Fibroblast of mammary gland (primary cell): ENCODE measurements around the gene ARHGEF6.
"Not testable (repeated sequence)": the region's sequence is repeated elsewhere in the genome, so short reads cannot be mapped to it uniquely, and the experiment has no call there.

Experiments used
- DNase-seq: peaks from one replicate; pipeline ENCODE4 v3.0.0-alpha.2; 2010; ENCODE audit warnings: low read depth
- H3K4me3 ChIP-seq: 2 replicates; pipeline ENCODE4 v1.5.1; 2011; ENCODE audit warnings: low read depth, mild to moderate bottlenecking, low read length, moderate library complexity; ENCODE audit not compliant: control insufficient read depth
- TF ChIP-seq, protein P1 (sequence below): conservative IDR thresholded peaks from 2 replicates; pipeline ENCODE4 v1.5.1; 2011; ENCODE audit warnings: low read depth, low read length, inconsistent platforms; ENCODE audit not compliant: control insufficient read depth, insufficient read depth

ARHGEF6 gene

DNA sequence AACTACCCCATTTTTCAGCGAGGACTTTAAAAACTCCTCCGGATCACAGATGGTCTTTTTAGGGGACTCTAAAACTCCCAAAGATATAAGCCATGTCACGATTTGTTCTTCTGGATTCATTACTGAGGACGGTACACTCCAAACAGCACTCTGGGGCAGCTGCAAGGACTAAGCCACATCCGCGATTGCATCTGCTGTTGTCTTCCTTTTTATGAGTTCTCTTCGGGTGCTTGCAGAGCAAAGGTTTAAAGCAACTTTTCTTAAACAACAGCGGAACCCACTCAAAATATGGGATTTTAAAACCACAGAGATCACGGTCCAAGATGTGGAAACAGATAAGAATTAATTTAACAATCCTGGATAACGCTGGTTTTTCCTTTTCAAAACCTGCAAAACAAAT, at the start of gene ARHGEF6:
TSS of gene ARHGEF6 (minus strand) at position 170 of the 400 bp plus-strand sequence. CDS start at position 120, 50 bp downstream.
- H3K4me3 ChIP-seq, result no peak within 1 kb of the TSS
- TF ChIP-seq, protein P1, sequence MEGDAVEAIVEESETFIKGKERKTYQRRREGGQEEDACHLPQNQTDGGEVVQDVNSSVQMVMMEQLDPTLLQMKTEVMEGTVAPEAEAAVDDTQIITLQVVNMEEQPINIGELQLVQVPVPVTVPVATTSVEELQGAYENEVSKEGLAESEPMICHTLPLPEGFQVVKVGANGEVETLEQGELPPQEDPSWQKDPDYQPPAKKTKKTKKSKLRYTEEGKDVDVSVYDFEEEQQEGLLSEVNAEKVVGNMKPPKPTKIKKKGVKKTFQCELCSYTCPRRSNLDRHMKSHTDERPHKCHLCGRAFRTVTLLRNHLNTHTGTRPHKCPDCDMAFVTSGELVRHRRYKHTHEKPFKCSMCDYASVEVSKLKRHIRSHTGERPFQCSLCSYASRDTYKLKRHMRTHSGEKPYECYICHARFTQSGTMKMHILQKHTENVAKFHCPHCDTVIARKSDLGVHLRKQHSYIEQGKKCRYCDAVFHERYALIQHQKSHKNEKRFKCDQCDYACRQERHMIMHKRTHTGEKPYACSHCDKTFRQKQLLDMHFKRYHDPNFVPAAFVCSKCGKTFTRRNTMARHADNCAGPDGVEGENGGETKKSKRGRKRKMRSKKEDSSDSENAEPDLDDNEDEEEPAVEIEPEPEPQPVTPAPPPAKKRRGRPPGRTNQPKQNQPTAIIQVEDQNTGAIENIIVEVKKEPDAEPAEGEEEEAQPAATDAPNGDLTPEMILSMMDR, result no peak
- no peak for DNase-seq

- H3K4me3 ChIP-seq, result no peak overlapping the region
- DNase-seq, result no peak
- TF ChIP-seq, protein P1, result no peak
These were observed 48.7 kb upstream of the ARHGEF6 start for GRCh38 chrX:136829413-136829812.

DNA sequence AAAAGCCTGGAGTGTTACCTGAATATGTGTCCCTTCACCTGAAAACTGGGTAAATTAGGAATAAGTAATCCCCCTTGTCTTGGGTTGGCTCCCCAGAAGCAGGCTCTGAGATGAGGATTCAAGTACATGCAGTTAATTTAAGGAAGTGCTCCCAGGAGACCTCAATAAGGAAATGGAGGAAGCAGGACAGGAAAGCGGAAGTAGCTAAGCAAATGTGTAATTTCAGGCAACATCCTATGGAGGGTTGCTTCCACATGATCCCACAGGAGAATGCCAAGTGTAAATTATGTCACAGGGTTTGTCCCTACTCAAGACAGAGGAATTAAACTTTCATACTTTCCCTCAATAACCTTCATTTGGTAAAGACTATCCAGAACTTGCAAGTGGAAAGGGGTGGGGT, 48.1 kb upstream of the ARHGEF6 start:
- TF ChIP-seq, protein P1, result no peak
- DNase-seq, result no peak
- no peak overlapping the region for H3K4me3 ChIP-seq

DNA sequence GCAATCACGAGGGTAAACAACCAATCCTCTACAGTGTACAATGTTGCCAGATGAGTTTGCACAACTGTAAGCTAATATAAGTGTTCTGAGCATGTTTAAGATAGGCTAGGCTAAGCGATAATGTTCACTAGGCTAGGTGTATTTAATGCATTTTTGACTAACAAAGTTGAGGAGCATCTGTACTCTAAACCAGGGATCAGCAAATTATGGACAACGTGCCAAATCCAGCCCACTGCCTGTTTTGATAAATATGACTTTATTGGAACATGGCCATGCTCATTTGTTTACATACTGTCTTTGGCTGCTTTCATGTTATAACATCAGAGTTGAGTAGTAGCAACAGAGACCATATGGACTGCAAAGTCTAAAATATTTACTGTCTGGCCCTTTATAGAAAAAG, 46.3 kb upstream of the ARHGEF6 start:
- H3K4me3 ChIP-seq, result no peak overlapping the region
- peak; percentile 14 for DNase-seq
- TF ChIP-seq, protein P1, result no peak

DNA sequence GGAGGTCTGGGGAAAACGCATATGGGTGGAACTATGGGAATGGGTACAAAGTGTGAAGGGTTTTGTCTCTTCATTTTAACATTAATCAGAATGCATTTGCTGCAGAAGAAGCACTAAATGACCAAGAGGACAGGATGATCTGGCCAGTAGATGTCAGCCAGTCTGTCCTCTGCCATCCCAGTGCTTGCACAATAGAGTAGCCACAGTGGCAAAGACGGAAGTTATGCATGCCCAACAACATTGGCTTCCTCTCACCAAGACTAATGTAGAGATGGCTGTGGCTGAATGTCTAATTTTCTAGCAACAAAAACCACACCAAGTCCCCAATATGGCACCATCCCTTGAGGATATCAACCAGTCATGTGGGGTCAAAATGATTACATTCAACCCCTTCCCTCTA, 45.0 kb upstream of the ARHGEF6 start:
- TF ChIP-seq, protein P1, result no peak
- no peak overlapping the region for H3K4me3 ChIP-seq
- DNase-seq, result no peak

DNA sequence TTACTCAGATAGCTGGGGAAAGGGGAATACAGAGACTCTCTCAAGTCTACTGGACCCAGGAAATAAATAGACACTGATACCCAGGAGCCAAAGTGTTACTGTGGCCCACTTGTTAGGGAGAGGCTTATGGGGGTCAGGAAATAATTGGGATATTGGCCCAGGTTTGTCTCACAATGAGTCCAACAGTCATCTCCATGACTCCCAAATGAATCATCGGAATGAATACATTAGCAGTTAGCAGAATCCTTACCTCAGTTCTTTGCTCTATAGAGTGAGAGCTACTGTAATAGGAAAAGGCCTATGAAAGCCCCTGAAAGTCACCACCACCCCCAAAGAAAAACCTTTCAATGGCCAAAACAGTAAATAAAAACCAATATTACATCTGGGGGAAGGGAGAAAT, 42.4 kb upstream of the ARHGEF6 start:
- peak; percentile 77 for DNase-seq
- TF ChIP-seq, protein P1, result no peak

DNA sequence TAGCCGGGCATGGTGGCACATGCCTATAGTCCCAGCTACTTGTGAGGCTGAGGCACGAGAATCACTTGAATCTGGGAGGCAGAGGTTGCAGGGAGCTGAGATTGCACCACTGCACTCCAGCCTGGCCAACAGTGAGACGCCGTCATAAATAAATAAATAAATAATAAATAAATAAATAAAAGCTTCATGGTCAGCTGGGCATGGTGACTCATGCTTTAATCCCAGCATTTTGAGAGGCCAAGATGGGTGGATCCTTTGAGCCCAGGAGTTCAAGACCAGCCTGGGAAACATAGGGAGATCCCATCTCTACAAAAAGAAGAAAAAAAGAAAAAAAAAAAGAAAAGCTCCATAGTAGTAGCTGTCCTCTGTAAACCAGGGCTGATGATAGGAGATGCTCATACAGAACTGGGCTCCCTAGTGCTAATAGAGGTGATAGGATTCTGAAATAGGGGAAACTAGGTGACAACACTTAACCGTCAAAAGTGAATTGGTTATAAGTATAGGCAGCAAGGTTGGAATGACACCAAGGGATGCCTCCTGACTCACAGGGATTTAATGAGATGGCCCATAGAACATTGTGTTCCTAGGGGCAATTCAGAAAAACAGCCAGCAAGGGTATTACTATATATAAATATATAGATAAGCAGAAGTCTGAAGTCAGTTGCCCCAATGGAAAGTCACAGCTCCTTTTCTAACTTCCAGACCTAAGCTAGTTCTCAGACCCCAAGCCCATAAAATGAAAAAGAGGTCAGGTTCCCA, 41.8 kb upstream of the ARHGEF6 start:
- DNase-seq, result peak; percentile 69
- H3K4me3 ChIP-seq, result no peak overlapping the region
- TF ChIP-seq, protein P1, result no peak

More for the DNA sequence above, 42.4 kb upstream of the ARHGEF6 start:
- H3K4me3 ChIP-seq, result no peak overlapping the region

DNA sequence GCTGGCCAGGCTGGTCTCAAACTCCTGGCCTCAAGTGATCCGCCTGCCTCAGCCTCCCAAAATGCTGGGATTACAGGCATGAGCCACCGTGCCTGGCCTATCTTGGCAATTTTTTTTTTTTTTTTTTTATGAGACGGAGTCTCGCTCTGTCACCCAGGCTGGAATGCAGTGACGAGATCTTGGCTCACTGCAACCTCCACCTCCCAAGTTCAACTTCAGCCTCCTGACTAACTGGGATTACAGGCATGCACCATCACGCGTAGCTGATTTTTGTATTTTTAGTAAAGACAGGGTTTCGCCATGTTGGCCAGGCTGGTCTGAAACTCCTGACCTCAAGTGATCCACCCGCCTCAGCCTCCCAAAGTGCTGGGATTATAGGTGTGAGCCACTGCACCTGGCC, 39.0 kb upstream of the ARHGEF6 start:
- not testable (repeated sequence) for H3K4me3 ChIP-seq, DNase-seq
